ENCODE measurements around the gene THAP5. TPM values are rescaled to one million over a fixed set of nuclear protein-coding genes. Genes with fewer than 3 reads are reported as not detected.

Gene THAP5
- total RNA-seq, 2 experiments from 2014 or later, result 23.5 to 33.8 TPM

- CTCF ChIA-PET (ENCODE audit: unreplicated experiment), result no interaction called here
- peaks cover 45% of the 10 kb centered on the region; the same call in 1 of the 2 replicates for H3K79me2 ChIP-seq (ENCODE audit: insufficient read depth, low read depth, low read length)
Observed at GRCh38 chr7:108515013-108515412, 54.5 kb downstream of the THAP5 start.

More at GRCh38 chr7:108515013-108515412, 54.5 kb downstream of the THAP5 start:
- H3K9me2 ChIP-seq (ENCODE audit: insufficient read depth, low read length), result no peaks in the 10 kb centered on the region
- BruUV-seq (replicated peaks), result no TSS peak
- TF ChIP-seq CTCF (conservative IDR thresholded peaks at IDR 0.05; ENCODE audit: low read length), result no peak
- H3K4me2 ChIP-seq (ENCODE audit: low read length), result peak overlapping the region; percentile 31
- H3K27ac ChIP-seq (ENCODE audit: low read depth, low read length, poor library complexity, severe bottlenecking), result peak overlapping the region; percentile 7
- peaks cover 95% of the 10 kb centered on the region for H3K36me3 ChIP-seq (ENCODE audit: insufficient read depth, low read length)
- H3K4me3 ChIP-seq (ENCODE audit: low read depth, low read length, poor library complexity, severe bottlenecking), result no peak overlapping the region
- no peak for DNase-seq (ENCODE audit: low spot score)
- intact Hi-C loops (cut with micrococcal nuclease; ENCODE audit: unreplicated experiment), result no loop called here
- no peak overlapping the region for H2AFZ ChIP-seq (ENCODE audit: low read length)
- POLR2A ChIA-PET, result interaction anchor here (0.7 to 4.5 kb wide), 3 partner anchors 10 to 194 kb away, joined by 3 to 37 read pairs (median 4); partner anchors contain the start of gene PNPLA8
- no peaks in the 10 kb centered on the region for H4K20me1 ChIP-seq (ENCODE audit: insufficient read depth, low read length)
- peaks cover 44% of the 10 kb centered on the region for H3K4me1 ChIP-seq (ENCODE audit: insufficient read depth, low read length, poor library complexity, severe bottlenecking)
- peaks cover 8% of the 10 kb centered on the region; the same call in 1 of the 2 replicates for H3K9me3 ChIP-seq (ENCODE audit: low read length)

Other genes with a start within 250 kb of the THAP5 start
- not detected in 2 replicates for gene NRCAM, start 113.3 kb downstream of the THAP5 start, total RNA-seq (2014; rRNA removed; shearing (Covaris generic))
- not detected in 2 replicates for gene NRCAM, start 113.3 kb downstream of the THAP5 start, total RNA-seq (2022)
- gene PNPLA8, start 43.6 kb downstream of the THAP5 start, total RNA-seq (2014; rRNA removed; shearing (Covaris generic)), result 23.0 and 24.2 TPM in 2 replicates
- 26.4 and 31.4 TPM in 2 replicates for gene PNPLA8, start 43.6 kb downstream of the THAP5 start, total RNA-seq (2022)
- gene DNAJB9, start 168 bp upstream of the THAP5 start, total RNA-seq (2014; rRNA removed; shearing (Covaris generic)), result 20.3 and 22.4 TPM in 2 replicates
- 11.1 and 11.4 TPM in 2 replicates for gene DNAJB9, start 168 bp upstream of the THAP5 start, total RNA-seq (2022)